HepG2 (cell line): ENCODE measurements around the gene SHC1. TPM values are rescaled to one million over a fixed set of nuclear protein-coding genes. Genes with fewer than 3 reads are reported as not detected.

Experiments used
- AKAP8 ChIP-seq: sonication (generic); formaldehyde crosslinking; IDR thresholded peaks from 2 replicates; pipeline ENCODE4 v1.5.1; 2020; ENCODE audit warnings: mild to moderate bottlenecking, missing genetic modification reagents
- ARHGAP35 ChIP-seq: sonication (generic); formaldehyde crosslinking; IDR thresholded peaks from 2 replicates; pipeline ENCODE4 v1.9.0; 2022; ENCODE audit warnings: mild to moderate bottlenecking, inconsistent platforms, moderate library complexity, missing genetic modification reagents, borderline replicate concordance
- CHD2 ChIP-seq: IDR thresholded peaks from 2 replicates; pipeline ENCODE4 v1.6.1; 2011; ENCODE audit warnings: low read depth, low read length, improper control_type of control experiment
- CHD4 ChIP-seq: fragments of 200-600 bp; sonication (generic); IDR thresholded peaks from 2 replicates; pipeline ENCODE4 v1.7.0; 2017; ENCODE audit warnings: mild to moderate bottlenecking, low read length, borderline replicate concordance
- HDAC6 ChIP-seq: fragments of 200-600 bp; sonication (generic); IDR thresholded peaks from 2 replicates; pipeline ENCODE4 v1.7.0; 2017; ENCODE audit warnings: mild to moderate bottlenecking, antibody characterized with exemption, low read length, low read depth
- PCBP2 ChIP-seq: fragments of 200-400 bp; formaldehyde crosslinking; optimal IDR thresholded peaks from 2 replicates; pipeline ENCODE3; 2018; ENCODE audit warnings: low read length, low read depth; ENCODE audit not compliant: poor library complexity, severe bottlenecking
- RORA ChIP-seq: sonication (generic); formaldehyde crosslinking; IDR thresholded peaks from 2 replicates; pipeline ENCODE4 v1.5.0; 2020; ENCODE audit warnings: mild to moderate bottlenecking, missing genetic modification reagents, moderate library complexity
- SMARCC2 ChIP-seq: fragments of 450-650 bp; IDR thresholded peaks from 2 replicates; pipeline ENCODE4 v1.6.1; 2017; ENCODE audit warnings: antibody characterized with exemption, mild to moderate bottlenecking
- SMYD3 ChIP-seq: sonication (generic); formaldehyde crosslinking; IDR thresholded peaks from 2 replicates; pipeline ENCODE4 v1.8.1; 2023; ENCODE audit warnings: mild to moderate bottlenecking, missing genetic modification reagents
- U2AF2 ChIP-seq: fragments of 200-400 bp; formaldehyde crosslinking; IDR thresholded peaks from 2 replicates; pipeline ENCODE4 v1.6.1; 2017; ENCODE audit warnings: low read depth, mild to moderate bottlenecking, low read length
- ZBTB3 ChIP-seq: sonication (generic); formaldehyde crosslinking; IDR thresholded peaks from 2 replicates; pipeline ENCODE4 v1.4.0; 2020; ENCODE audit warnings: low read depth, mild to moderate bottlenecking, moderate library complexity, missing genetic modification reagents, borderline replicate concordance
- ZMAT3 ChIP-seq: sonication (generic); formaldehyde crosslinking; conservative IDR thresholded peaks from 2 replicates; pipeline ENCODE4 v1.7.0; 2021; ENCODE audit warnings: missing genetic modification reagents
- ZNF136 ChIP-seq: sonication (generic); formaldehyde crosslinking; IDR thresholded peaks from 2 replicates; pipeline ENCODE4 v1.8.1; 2022; ENCODE audit warnings: low read depth, mild to moderate bottlenecking, moderate library complexity, missing genetic modification reagents
- ZNF17 ChIP-seq: sonication (generic); formaldehyde crosslinking; IDR thresholded peaks from 2 replicates; pipeline ENCODE4 v1.5.0; 2020; ENCODE audit warnings: mild to moderate bottlenecking, missing genetic modification reagents
- ZNF354B ChIP-seq: sonication (generic); formaldehyde crosslinking; IDR thresholded peaks from 2 replicates; pipeline ENCODE4 v1.8.0; 2022; ENCODE audit warnings: mild to moderate bottlenecking, missing genetic modification reagents
- ZNF546 ChIP-seq: sonication (generic); formaldehyde crosslinking; conservative IDR thresholded peaks from 2 replicates; pipeline ENCODE4 v1.8.1; 2023; ENCODE audit warnings: mild to moderate bottlenecking, missing genetic modification reagents
- ZNF740 ChIP-seq: sonication (generic); formaldehyde crosslinking; IDR thresholded peaks from 2 replicates; pipeline ENCODE4 v1.4.0; 2020; ENCODE audit warnings: missing genetic modification reagents
- ZNF746 ChIP-seq: sonication (generic); formaldehyde crosslinking; IDR thresholded peaks from 2 replicates; pipeline ENCODE4 v1.8.0; 2022; ENCODE audit warnings: mild to moderate bottlenecking, missing genetic modification reagents
- polyA plus RNA-seq, 8 experiments: library from polyadenylated mRNA; depleted of rRNA in 3 of 8; stranded (reverse) in 7 of 8; unstranded in 1 of 8; fragments of >200 nt; fragmentation: Illumina TruSeq in 4 of 8; extraction: Trizol in 4 of 8; gene quantifications; 2 replicates each; pipeline versions ENCODE4 v1.2.1 to v1.2.3, GENCODE V29; 2011 to 2016; ENCODE audit warnings: low read depth in 4 of 8, missing spikeins in 1 of 8, mixed read lengths in 1 of 8; ENCODE audit not compliant: insufficient read depth in 1 of 8
- total RNA-seq, 5 experiments: library from RNA; depleted of rRNA; stranded (reverse); fragments of >200 nt; fragmentation: Illumina TruSeq; extraction: Trizol; gene quantifications; 2 replicates each; pipeline ENCODE4 v1.2.3, GENCODE V29; 2016; ENCODE audit warnings: low read depth in 1 of 5
- TF ChIP-seq, protein P1 (sequence below): sonication (generic); formaldehyde crosslinking; IDR thresholded peaks from 2 replicates; pipeline ENCODE4 v1.5.1; 2020; ENCODE audit warnings: missing genetic modification reagents, mild to moderate bottlenecking, borderline replicate concordance
- TF ChIP-seq, protein P2 (sequence below): sonication (generic); formaldehyde crosslinking; IDR thresholded peaks from 2 replicates; pipeline ENCODE4 v1.8.1; 2023; ENCODE audit warnings: mild to moderate bottlenecking, missing genetic modification reagents, borderline replicate concordance
- TF ChIP-seq, protein P3 (sequence below): sonication (generic); formaldehyde crosslinking; IDR thresholded peaks from 2 replicates; pipeline ENCODE4 v1.5.0; 2020; ENCODE audit warnings: missing genetic modification reagents

SHC1 gene
- total and polyA plus RNA-seq, 2 of the 13 experiments (the other 11 are each of a cell fraction or from before 2014, with no cell fraction given), result 52.0 to 137 TPM

DNA sequence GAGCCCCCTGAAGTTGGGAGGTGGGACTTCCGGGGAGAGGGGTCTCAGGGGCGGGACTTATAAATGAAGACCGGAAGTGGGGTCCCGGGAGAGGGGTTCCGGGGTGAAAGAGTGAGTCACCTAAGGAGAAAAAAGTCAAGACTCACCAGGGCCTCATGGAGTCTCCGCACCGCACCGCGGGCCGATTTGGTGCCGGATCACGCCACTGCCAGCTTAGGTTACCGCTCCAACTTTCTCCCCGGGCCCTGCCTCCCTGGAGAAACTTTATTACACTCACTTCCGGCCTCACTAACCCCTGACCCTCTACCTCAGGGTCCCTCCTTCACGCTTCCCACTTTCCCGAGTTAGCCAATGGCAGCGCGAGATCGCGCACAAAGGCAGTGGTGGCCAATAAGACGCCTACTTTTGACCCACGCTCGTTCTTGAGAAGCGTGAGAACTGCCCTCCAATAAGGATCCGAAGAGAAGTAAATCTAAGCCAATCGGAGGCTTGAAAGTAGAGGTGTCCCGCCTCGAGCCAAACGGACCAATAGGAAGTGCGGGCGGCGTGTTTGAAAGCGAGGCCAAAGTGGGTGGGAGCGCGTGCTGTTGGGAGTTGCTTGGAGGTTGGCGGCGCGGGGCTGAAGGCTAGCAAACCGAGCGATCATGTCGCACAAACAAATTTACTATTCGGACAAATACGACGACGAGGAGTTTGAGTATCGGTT lies 3.7 kb upstream of the SHC1 start, which contains the start of gene CKS1B (continued):
- 0 out of 2 replicates have a peak, but pooled peaks have one; percentile 57 for TF ChIP-seq ZMAT3 (CRISPR knock-in tag)
- no peak for TF ChIP-seq ZNF17 (CRISPR knock-in tag)
- no peak for TF ChIP-seq HDAC6
- 0 out of 2 replicates have a peak, but pooled peaks have one; percentile 49 for TF ChIP-seq ZNF546 (CRISPR knock-in tag)
- TF ChIP-seq, protein P1, sequence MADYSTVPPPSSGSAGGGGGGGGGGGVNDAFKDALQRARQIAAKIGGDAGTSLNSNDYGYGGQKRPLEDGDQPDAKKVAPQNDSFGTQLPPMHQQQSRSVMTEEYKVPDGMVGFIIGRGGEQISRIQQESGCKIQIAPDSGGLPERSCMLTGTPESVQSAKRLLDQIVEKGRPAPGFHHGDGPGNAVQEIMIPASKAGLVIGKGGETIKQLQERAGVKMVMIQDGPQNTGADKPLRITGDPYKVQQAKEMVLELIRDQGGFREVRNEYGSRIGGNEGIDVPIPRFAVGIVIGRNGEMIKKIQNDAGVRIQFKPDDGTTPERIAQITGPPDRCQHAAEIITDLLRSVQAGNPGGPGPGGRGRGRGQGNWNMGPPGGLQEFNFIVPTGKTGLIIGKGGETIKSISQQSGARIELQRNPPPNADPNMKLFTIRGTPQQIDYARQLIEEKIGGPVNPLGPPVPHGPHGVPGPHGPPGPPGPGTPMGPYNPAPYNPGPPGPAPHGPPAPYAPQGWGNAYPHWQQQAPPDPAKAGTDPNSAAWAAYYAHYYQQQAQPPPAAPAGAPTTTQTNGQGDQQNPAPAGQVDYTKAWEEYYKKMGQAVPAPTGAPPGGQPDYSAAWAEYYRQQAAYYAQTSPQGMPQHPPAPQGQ, result no peak
- TF ChIP-seq CHD4, result no peak; the same call in 1 of the 2 replicates
- no peak for TF ChIP-seq PCBP2
- TF ChIP-seq U2AF2, result no peak
- TF ChIP-seq ARHGAP35 (CRISPR knock-in tag), result no peak
- TF ChIP-seq SMARCC2, result no peak
- peak; percentile 61; the same call in 1 of the 2 replicates for TF ChIP-seq ZNF354B (CRISPR knock-in tag)
- 0 out of 2 replicates have a peak, but pooled peaks have one; percentile 21 for TF ChIP-seq ZBTB3 (CRISPR knock-in tag)
- TF ChIP-seq ZNF136 (CRISPR knock-in tag), result no peak
- TF ChIP-seq, protein P2, sequence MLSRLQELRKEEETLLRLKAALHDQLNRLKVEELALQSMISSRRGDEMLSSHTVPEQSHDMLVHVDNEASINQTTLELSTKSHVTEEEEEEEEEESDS (CRISPR knock-in tag), result peak; percentile 76
- TF ChIP-seq, protein P3, sequence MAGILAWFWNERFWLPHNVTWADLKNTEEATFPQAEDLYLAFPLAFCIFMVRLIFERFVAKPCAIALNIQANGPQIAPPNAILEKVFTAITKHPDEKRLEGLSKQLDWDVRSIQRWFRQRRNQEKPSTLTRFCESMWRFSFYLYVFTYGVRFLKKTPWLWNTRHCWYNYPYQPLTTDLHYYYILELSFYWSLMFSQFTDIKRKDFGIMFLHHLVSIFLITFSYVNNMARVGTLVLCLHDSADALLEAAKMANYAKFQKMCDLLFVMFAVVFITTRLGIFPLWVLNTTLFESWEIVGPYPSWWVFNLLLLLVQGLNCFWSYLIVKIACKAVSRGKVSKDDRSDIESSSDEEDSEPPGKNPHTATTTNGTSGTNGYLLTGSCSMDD (CRISPR knock-in tag), result no peak
- peak; percentile 83; the same call in 1 of the 2 replicates for TF ChIP-seq SMYD3
- TF ChIP-seq ZNF740 (CRISPR knock-in tag), result no peak
- TF ChIP-seq RORA (CRISPR knock-in tag), result no peak
- 0 out of 2 replicates have a peak, but pooled peaks have one; percentile 44 for TF ChIP-seq ZNF746
- no peak for TF ChIP-seq AKAP8 (CRISPR knock-in tag)
- TF ChIP-seq CHD2, result peak; percentile 83
